MM.1S (cell line): ENCODE data around the gene KIF20B.

Experiments
- EZH2 ChIP-seq: fragments of 300-600 bp; sonication (generic); optimal IDR thresholded peaks from 2 replicates; pipeline ENCODE3; 2017; ENCODE audit warnings: low read depth, mild to moderate bottlenecking, antibody characterized with exemption, low read length, mixed read lengths
- TF ChIP-seq, protein P1 (sequence below): fragments of 300-600 bp; sonication (generic); IDR thresholded peaks from 2 replicates; pipeline ENCODE4 v1.5.1; 2016; ENCODE audit warnings: antibody characterized with exemption, low read length, mixed read lengths

DNA sequence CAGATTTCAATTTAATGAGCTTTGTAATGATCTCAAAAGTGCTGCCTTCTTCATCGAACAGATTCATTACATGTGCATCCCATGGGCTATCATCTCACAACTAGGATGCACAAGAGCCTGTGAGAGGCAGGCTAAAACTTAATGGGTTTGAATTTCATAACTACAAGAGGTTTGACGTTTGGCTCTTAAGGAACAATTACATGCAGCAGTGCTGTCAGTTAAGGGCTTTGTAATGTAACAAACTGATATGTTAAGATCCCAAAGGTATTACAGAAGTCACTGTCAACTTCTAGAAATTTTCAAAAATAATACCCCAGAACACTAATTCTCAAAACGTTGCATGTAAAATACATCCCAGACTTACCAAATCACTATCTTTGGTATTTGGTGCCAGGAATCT is 33.2 kb downstream of the KIF20B start:
- TF ChIP-seq EZH2, result no peak
- TF ChIP-seq, protein P1, sequence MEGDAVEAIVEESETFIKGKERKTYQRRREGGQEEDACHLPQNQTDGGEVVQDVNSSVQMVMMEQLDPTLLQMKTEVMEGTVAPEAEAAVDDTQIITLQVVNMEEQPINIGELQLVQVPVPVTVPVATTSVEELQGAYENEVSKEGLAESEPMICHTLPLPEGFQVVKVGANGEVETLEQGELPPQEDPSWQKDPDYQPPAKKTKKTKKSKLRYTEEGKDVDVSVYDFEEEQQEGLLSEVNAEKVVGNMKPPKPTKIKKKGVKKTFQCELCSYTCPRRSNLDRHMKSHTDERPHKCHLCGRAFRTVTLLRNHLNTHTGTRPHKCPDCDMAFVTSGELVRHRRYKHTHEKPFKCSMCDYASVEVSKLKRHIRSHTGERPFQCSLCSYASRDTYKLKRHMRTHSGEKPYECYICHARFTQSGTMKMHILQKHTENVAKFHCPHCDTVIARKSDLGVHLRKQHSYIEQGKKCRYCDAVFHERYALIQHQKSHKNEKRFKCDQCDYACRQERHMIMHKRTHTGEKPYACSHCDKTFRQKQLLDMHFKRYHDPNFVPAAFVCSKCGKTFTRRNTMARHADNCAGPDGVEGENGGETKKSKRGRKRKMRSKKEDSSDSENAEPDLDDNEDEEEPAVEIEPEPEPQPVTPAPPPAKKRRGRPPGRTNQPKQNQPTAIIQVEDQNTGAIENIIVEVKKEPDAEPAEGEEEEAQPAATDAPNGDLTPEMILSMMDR, result no peak
